GM10266 (cell line): ENCODE measurements around the gene TMBIM6.
A peak's percentile ranks its signal among the peaks of the same experiment; 100 is the strongest.
"Not testable (repeated sequence)": the region's sequence is repeated elsewhere in the genome, so short reads cannot be mapped to it uniquely, and the experiment has no call there.

Experiments used
- DNase-seq: peaks from one replicate; pipeline ENCODE4 v3.0.0; 2012; ENCODE audit errors: extremely low spot score
- CTCF ChIP-seq: IDR thresholded peaks from 2 replicates; pipeline ENCODE4 v1.5.1; 2012; ENCODE audit warnings: mild to moderate bottlenecking, low read depth; ENCODE audit not compliant: control insufficient read depth, insufficient read depth; ENCODE audit errors: missing control alignments

TMBIM6 gene

GRCh38 chr12:49730568-49731101, 10.7 kb upstream of the TMBIM6 start:
- no peak for TF ChIP-seq CTCF
- no peak for DNase-seq

GRCh38 chr12:49733219-49734017, 7.9 kb upstream of the TMBIM6 start:
- DNase-seq, result no peak
- TF ChIP-seq CTCF, result no peak

- not testable (repeated sequence) for DNase-seq
Observed at GRCh38 chr12:49734900-49735299, 6.5 kb upstream of the TMBIM6 start.

- DNase-seq, result not testable (repeated sequence)
Observed at GRCh38 chr12:49738721-49739120, 2.6 kb upstream of the TMBIM6 start.

GRCh38 chr12:49740277-49740676, 1.1 kb upstream of the TMBIM6 start:
- not testable (repeated sequence) for DNase-seq

- no peak for TF ChIP-seq CTCF
- DNase-seq, result peak; percentile 67
Observed at GRCh38 chr12:49741882-49742620, 694 bp downstream of the TMBIM6 start.

- no peak for TF ChIP-seq CTCF
- DNase-seq, result no peak
Observed at GRCh38 chr12:49744363-49744885, 3.1 kb downstream of the TMBIM6 start.

GRCh38 chr12:49748306-49748705, 6.9 kb downstream of the TMBIM6 start:
- no peak for TF ChIP-seq CTCF
- DNase-seq, result no peak
